Measurements from ENCODE around the gene OCSTAMP. TPM values are rescaled to one million over a fixed set of nuclear protein-coding genes. Genes with fewer than 3 reads are reported as not detected.

OCSTAMP gene
- total RNA-seq, 2 donors from 2014 or later = not detected

- peak; percentile 82 for TF ChIP-seq CTCF (IDR thresholded peaks at IDR 0.05)
- Histone ChIP-seq H3K9ac (ENCODE audit: low read depth in 2 of 2, low read length in 2 of 2) (peak overlapping the region in 1 of 2 donors; percentile 7), H3K36me3 (no peaks in the 10 kb centered on the region), H3K4me3 (peak overlapping the region; percentile 16), H3K4me1 (no peaks in the 10 kb centered on the region), H3K9me3 (no peaks in the 10 kb centered on the region), H3K27ac (no peak overlapping the region), H3K27me3 (no peaks in the 10 kb centered on the region)
- intact Hi-C loops (cut with DNase I) = loop anchor here (10.0 kb wide), 1 partner anchor 122 kb away; the partner anchor contains the start of gene TP53RK
- DNase-seq = peak; percentile 74
Observed at GRCh38 chr20:46562373-46563169, 12.1 kb upstream of the OCSTAMP start.

GRCh38 chr20:46562009-46562372 lies 11.5 kb upstream of the OCSTAMP start:
- H3K27me3 ChIP-seq = no peaks in the 10 kb centered on the region
- H3K4me1 ChIP-seq = no peaks in the 10 kb centered on the region
- no peak for TF ChIP-seq CTCF (IDR thresholded peaks at IDR 0.05)
- H3K27ac ChIP-seq = no peak overlapping the region
- peak overlapping the region in 1 of 2 donors; percentile 7 for H3K9ac ChIP-seq (ENCODE audit: low read depth in 2 of 2, low read length in 2 of 2)
- DNase-seq = no peak
- H3K9me3 ChIP-seq = no peaks in the 10 kb centered on the region
- no peaks in the 10 kb centered on the region for H3K36me3 ChIP-seq
- intact Hi-C loops (cut with DNase I) = loop anchor here (10.0 kb wide), 1 partner anchor 123 kb away; the partner anchor contains the start of gene TP53RK
- H3K4me3 ChIP-seq = peak overlapping the region; percentile 16

GRCh38 chr20:46559685-46560440 lies 9.4 kb upstream of the OCSTAMP start:
- intact Hi-C loops (cut with DNase I) = loop anchor here (10.0 kb wide), 1 partner anchor 125 kb away; the partner anchor contains the start of gene TP53RK
- no peak overlapping the region for H3K9ac ChIP-seq (ENCODE audit: low read depth in 2 of 2, low read length in 2 of 2)
- no peaks in the 10 kb centered on the region for H3K27me3 ChIP-seq
- H3K4me3 ChIP-seq = no peak overlapping the region
- H3K4me1 ChIP-seq = no peaks in the 10 kb centered on the region
- DNase-seq = no peak
- H3K36me3 ChIP-seq = no peaks in the 10 kb centered on the region
- TF ChIP-seq CTCF (IDR thresholded peaks at IDR 0.05) = no peak
- H3K9me3 ChIP-seq = no peaks in the 10 kb centered on the region
- H3K27ac ChIP-seq = no peak overlapping the region

GRCh38 chr20:46559001-46559400 lies 8.5 kb upstream of the OCSTAMP start:
- H3K27me3 ChIP-seq = no peaks in the 10 kb centered on the region
- intact Hi-C loops (cut with DNase I) = no loop called here

More at GRCh38 chr20:46559001-46559400, 8.5 kb upstream of the OCSTAMP start:
- no peak overlapping the region for H3K27ac ChIP-seq
- H3K4me1 ChIP-seq = no peaks in the 10 kb centered on the region
- H3K36me3 ChIP-seq = no peaks in the 10 kb centered on the region
- no peak for DNase-seq
- no peak overlapping the region for H3K9ac ChIP-seq (ENCODE audit: low read depth in 2 of 2, low read length in 2 of 2)
- no peak for TF ChIP-seq CTCF (IDR thresholded peaks at IDR 0.05)
- H3K9me3 ChIP-seq = no peaks in the 10 kb centered on the region
- H3K4me3 ChIP-seq = no peak overlapping the region
